HepG2 (cell line): ENCODE data around the gene POLR2M.

Experiments used
- BCL6 ChIP-seq: IDR thresholded peaks from 2 replicates; pipeline ENCODE4 v1.6.1; 2016; ENCODE audit warnings: missing genetic modification reagents, missing compliant biosample characterization
- CTCF ChIP-seq: sonication (generic); formaldehyde crosslinking; IDR thresholded peaks from 2 replicates; pipeline ENCODE4 v1.5.0; 2020; ENCODE audit warnings: mild to moderate bottlenecking, missing genetic modification reagents, moderate library complexity
- DNMT1 ChIP-seq: sonication (generic); formaldehyde crosslinking; IDR thresholded peaks from 2 replicates; pipeline ENCODE4 v1.5.1; 2020; ENCODE audit warnings: mild to moderate bottlenecking, missing genetic modification reagents
- EP300 ChIP-seq, 3 experiments: sonication (generic) in 1 of 3; formaldehyde crosslinking in 1 of 3; IDR thresholded peaks; 2 replicates each; pipeline versions ENCODE4 v1.5.1 to v1.6.1; 2011 to 2020; ENCODE audit warnings: low read depth in 2 of 3, low read length in 2 of 3, borderline replicate concordance in 1 of 3, improper control_type of control experiment in 1 of 3, mild to moderate bottlenecking in 1 of 3, missing genetic modification reagents in 1 of 3, moderate library complexity in 1 of 3
- GATAD2A ChIP-seq: IDR thresholded peaks from 2 replicates; pipeline ENCODE4 v1.6.1; 2016
- POLR2A ChIP-seq, 2 experiments: IDR thresholded peaks; 2 replicates each; pipeline ENCODE4 v1.6.1; 2011; ENCODE audit warnings: low read depth in 2 of 2, low read length in 2 of 2, mild to moderate bottlenecking in 1 of 2, moderate library complexity in 1 of 2; ENCODE audit not compliant: insufficient read depth in 1 of 2
- RAD21 ChIP-seq: fragments of 450-650 bp; formaldehyde crosslinking; IDR thresholded peaks from 2 replicates; pipeline ENCODE4 v1.5.0; 2020; ENCODE audit warnings: mild to moderate bottlenecking
- SIN3A ChIP-seq: IDR thresholded peaks from 2 replicates; pipeline ENCODE4 v1.6.1; 2011; ENCODE audit warnings: low read depth, mild to moderate bottlenecking, control low read depth, low read length, borderline replicate concordance
- SUZ12 ChIP-seq: fragments of 150-350 bp; IDR thresholded peaks from 2 replicates; pipeline ENCODE4 v1.6.1; 2014; ENCODE audit warnings: low read depth, low read length
- ZBTB21 ChIP-seq: sonication (generic); formaldehyde crosslinking; IDR thresholded peaks from 2 replicates; pipeline ENCODE4 v1.4.0; 2020; ENCODE audit warnings: missing genetic modification reagents
- ZNF549 ChIP-seq: sonication (generic); formaldehyde crosslinking; IDR thresholded peaks from 2 replicates; pipeline ENCODE4 v1.5.0; 2020; ENCODE audit warnings: missing genetic modification reagents
- ZNF598 ChIP-seq: sonication (generic); formaldehyde crosslinking; IDR thresholded peaks from 2 replicates; pipeline ENCODE4 v1.5.1; 2020; ENCODE audit warnings: mild to moderate bottlenecking, missing genetic modification reagents, borderline replicate concordance
- ZNF629 ChIP-seq: sonication (generic); formaldehyde crosslinking; conservative IDR thresholded peaks from 2 replicates; pipeline ENCODE4 v1.5.0; 2020; ENCODE audit warnings: missing genetic modification reagents
- ZNF639 ChIP-seq: conservative IDR thresholded peaks from 2 replicates; pipeline ENCODE4 v1.6.1; 2018; ENCODE audit warnings: missing genetic modification reagents

GRCh38 chr15:57685306-57686095, 21.0 kb upstream of the POLR2M start:
- TF ChIP-seq ZNF629 (CRISPR knock-in tag): no peak
- no peak for TF ChIP-seq ZNF598 (CRISPR knock-in tag)
- no peak for TF ChIP-seq POLR2A (IDR thresholded peaks at IDR 0.05; ENCODE audit: insufficient read depth in 1 of 2, low read depth in 2 of 2, low read length in 2 of 2)
- TF ChIP-seq ZNF549 (CRISPR knock-in tag): no peak
- TF ChIP-seq SIN3A: no peak
- no peak for TF ChIP-seq BCL6 (CRISPR knock-in tag)
- no peak for TF ChIP-seq SUZ12
- TF ChIP-seq ZBTB21 (CRISPR knock-in tag): no peak
- no peak for TF ChIP-seq DNMT1 (CRISPR knock-in tag)
- no peak for TF ChIP-seq ZNF639
- no peak for TF ChIP-seq RAD21
- TF ChIP-seq CTCF (CRISPR knock-in tag): no peak
- TF ChIP-seq GATAD2A (CRISPR knock-in tag): no peak
- TF ChIP-seq EP300 (IDR thresholded peaks at IDR 0.05; ENCODE audit: low read depth in 2 of 2, low read length in 2 of 2): no peak
- TF ChIP-seq EP300 (CRISPR knock-in tag; IDR thresholded peaks at IDR 0.05; ENCODE audit: borderline replicate concordance): no peak
